ENCODE results near the gene LY6G5B.

LY6G5B gene

DNA sequence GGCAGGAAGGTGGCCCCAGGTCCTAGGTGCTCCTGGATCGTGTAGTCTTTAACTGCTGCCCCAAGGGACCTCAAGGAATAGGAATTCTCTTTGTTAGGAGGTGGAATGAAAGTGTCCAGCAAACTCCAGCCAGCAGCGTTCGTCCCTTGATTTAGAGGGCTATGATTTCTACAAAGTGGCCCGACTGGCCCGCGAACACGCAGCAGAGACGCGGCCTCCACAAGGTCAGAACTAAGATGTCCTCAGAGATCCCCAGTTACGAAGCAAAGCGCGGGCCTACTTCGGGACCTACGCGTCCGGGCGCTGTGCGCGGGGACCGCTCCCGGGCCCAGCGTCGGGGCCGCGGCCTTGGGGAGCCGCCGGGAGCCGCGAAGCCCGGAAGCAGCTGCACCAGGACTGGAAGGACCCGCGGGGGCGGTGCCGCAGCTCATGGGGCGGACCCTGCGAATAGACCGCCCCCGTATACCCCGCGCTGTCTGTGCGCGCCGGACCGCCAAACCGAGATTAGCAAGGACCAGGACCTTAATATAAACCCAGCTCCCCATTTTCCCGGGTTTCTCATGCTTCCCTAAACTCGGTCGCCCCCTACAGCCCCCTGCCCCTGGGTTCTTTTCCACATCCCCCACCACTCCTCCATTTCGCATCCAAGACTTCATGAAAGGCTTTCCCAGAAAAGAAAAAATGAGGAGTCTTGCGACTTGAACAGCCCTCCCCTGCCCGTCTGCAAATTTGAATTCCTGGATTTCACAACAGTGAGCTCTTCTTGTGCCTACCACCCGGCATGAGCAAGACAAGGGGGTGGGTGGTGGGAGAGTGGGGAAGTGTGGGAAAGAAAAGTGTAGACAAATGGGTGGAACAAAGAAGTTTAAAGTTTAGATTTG, 9.2 kb upstream of the LY6G5B start, which contains the start of gene C6orf47:
Gene C6orf47 (minus strand): TSS at position 398 of the 881 bp plus-strand sequence. CDS start 831 bp downstream, outside the sequence.
- Histone ChIP-seq H3K4me3 (ENCODE audit: low read length) (peak within 1 kb of the TSS; percentile 95), H3K27ac (ENCODE audit: low read depth, low read length) (peak within 1 kb of the TSS; percentile 89), H3K9ac (ENCODE audit: low read length) (peak within 1 kb of the TSS; percentile 93), H3K27me3 (ENCODE audit: control insufficient read depth, insufficient read depth, low read length) (no peaks in the 10 kb centered on the region), H3K4me1 (ENCODE audit: control insufficient read depth, insufficient read depth, low read length) (peaks cover 29% of the 10 kb centered on the region), H3K36me3 (ENCODE audit: control insufficient read depth, insufficient read depth, low read length) (peaks cover 8% of the 10 kb centered on the region)

- Histone ChIP-seq H3K4me3 (ENCODE audit: low read length) (peak overlapping the region; percentile 95), H3K4me1 (ENCODE audit: control insufficient read depth, insufficient read depth, low read length) (peaks cover 29% of the 10 kb centered on the region), H3K36me3 (ENCODE audit: control insufficient read depth, insufficient read depth, low read length) (peaks cover 6% of the 10 kb centered on the region), H3K27me3 (ENCODE audit: control insufficient read depth, insufficient read depth, low read length) (no peaks in the 10 kb centered on the region), H3K27ac (ENCODE audit: low read depth, low read length) (peak overlapping the region; percentile 89), H3K9ac (ENCODE audit: low read length) (no peak overlapping the region)
Measured at GRCh38 chr6:31661262-31662123, 8.3 kb upstream of the LY6G5B start.

DNA sequence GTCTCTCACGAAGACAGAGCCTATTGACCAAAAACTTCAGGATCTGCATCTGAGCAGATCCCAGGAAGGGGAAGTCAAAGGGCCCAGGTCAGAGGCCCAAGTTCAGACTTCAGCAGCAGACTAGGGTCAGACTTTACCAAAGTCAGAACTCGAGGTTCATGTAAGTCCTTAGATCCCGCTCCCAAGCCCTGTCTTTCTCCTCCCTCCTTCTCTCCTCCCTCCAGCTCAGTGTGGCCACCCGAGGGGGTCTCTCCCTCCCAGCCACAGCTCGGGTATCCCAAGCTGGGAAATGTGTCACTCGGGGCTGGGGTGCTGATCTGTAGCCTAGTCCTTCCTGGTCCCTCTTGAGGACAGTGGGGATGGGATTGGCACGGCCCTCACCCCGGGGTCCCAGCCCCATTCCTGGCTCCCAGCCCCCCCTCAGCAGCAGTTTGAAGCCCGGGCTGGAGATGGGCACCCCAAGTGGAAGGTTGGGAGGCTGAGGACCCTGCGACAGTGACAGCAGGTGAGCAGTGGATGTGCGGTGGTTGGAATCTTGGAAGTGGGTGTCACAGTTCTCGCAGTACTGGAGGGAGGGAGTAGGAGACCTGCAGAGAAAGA, 7.6 kb upstream of the LY6G5B start:
- no peaks in the 10 kb centered on the region for H3K27me3 ChIP-seq (ENCODE audit: control insufficient read depth, insufficient read depth, low read length)
- H3K9ac ChIP-seq (ENCODE audit: low read length), result no peak overlapping the region
- no peak overlapping the region for H3K4me3 ChIP-seq (ENCODE audit: low read length)
- no peak overlapping the region for H3K27ac ChIP-seq (ENCODE audit: low read depth, low read length)
- peaks cover 3% of the 10 kb centered on the region for H3K36me3 ChIP-seq (ENCODE audit: control insufficient read depth, insufficient read depth, low read length)
- peaks cover 34% of the 10 kb centered on the region for H3K4me1 ChIP-seq (ENCODE audit: control insufficient read depth, insufficient read depth, low read length)

DNA sequence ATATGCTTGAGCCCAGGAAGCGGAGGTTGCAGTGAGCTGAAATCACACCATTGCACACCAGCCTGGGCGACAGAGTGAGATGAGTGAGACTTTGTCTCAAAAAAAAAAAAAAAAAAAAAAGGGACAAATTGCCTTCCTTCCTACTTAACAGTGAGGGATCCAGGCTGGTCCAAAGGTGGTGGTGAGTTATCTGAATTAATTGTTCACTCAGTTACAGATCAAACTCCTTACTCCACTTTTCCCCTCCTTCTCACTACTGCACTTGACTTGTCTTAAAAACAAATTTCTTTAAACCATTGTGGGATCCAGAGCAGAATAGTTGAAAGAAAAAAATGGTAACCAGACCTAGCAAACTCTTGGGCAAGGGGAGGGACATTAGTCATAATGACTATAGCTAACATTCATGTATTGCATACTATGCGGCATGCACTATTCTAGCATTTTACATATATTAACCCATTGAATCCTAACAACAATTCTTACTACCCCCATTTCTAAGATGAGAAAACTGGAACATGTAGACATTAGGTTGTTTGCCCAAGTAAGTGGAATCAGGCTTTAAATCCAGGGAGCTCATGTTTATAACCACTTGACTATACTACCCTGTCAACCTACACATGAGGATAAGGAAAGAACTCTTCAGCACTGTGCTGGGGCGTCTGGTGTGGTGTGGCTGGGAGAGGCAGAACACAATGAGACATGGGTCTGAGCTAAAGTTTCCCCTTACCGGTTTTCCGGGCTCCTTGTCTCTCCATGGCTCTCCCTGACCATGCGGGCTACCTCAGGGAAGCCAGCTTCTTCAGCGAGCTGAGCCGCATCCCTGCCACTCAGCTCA, 6.4 kb upstream of the LY6G5B start:
- H3K27me3 ChIP-seq (ENCODE audit: control insufficient read depth, insufficient read depth, low read length), result no peaks in the 10 kb centered on the region
- H3K36me3 ChIP-seq (ENCODE audit: control insufficient read depth, insufficient read depth, low read length), result peaks cover 11% of the 10 kb centered on the region
- peak overlapping the region; percentile 42 for H3K9ac ChIP-seq (ENCODE audit: low read length)
- H3K4me3 ChIP-seq (ENCODE audit: low read length), result peak overlapping the region; percentile 73
- H3K27ac ChIP-seq (ENCODE audit: low read depth, low read length), result peak overlapping the region; percentile 90
- peaks cover 33% of the 10 kb centered on the region for H3K4me1 ChIP-seq (ENCODE audit: control insufficient read depth, insufficient read depth, low read length)

DNA sequence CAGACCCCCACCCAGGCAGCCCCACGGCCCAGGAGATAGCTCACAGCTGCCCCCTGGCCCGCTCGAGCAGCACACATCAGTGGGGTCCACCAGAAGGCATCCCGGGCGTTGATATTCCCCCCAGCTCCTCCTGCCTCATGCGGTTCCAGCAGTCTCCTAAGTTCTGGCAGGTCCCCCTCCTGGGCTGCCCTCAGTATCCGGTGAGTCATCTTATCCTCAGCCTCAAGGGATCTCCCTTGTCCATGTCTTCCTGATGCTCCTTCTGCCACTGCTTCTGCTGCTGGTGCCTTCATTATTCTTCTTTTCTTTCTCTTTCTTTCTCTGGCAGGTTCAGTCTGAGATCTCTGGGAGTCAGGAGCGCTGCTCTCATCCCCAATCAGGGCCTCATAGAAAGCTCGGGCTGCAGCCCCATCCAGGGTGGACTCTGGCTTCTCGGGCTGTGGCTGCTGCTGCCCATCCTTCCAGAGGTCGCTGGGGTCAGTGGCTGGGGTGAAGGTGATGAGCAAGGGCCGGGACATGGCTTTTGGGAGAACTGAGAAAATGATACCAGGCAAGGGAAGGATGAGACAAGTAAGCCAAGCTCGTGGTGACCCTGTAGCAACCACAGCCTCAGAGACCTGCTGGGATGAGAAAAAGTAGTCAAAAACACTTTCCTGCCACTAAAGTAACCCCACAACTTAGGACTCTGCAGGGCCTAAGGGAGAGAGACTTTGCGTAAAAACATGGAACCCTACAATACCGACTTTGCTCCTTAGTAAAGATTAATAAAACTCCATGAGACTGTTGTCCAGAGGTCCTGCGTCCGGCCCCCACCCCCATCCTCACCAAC, 5.6 kb upstream of the LY6G5B start:
- Histone ChIP-seq H3K4me3 (ENCODE audit: low read length) (peak overlapping the region; percentile 73), H3K36me3 (ENCODE audit: control insufficient read depth, insufficient read depth, low read length) (peaks cover 19% of the 10 kb centered on the region), H3K9ac (ENCODE audit: low read length) (peak overlapping the region; percentile 42), H3K4me1 (ENCODE audit: control insufficient read depth, insufficient read depth, low read length) (peaks cover 26% of the 10 kb centered on the region), H3K27me3 (ENCODE audit: control insufficient read depth, insufficient read depth, low read length) (no peaks in the 10 kb centered on the region), H3K27ac (ENCODE audit: low read depth, low read length) (peak overlapping the region; percentile 90)

DNA sequence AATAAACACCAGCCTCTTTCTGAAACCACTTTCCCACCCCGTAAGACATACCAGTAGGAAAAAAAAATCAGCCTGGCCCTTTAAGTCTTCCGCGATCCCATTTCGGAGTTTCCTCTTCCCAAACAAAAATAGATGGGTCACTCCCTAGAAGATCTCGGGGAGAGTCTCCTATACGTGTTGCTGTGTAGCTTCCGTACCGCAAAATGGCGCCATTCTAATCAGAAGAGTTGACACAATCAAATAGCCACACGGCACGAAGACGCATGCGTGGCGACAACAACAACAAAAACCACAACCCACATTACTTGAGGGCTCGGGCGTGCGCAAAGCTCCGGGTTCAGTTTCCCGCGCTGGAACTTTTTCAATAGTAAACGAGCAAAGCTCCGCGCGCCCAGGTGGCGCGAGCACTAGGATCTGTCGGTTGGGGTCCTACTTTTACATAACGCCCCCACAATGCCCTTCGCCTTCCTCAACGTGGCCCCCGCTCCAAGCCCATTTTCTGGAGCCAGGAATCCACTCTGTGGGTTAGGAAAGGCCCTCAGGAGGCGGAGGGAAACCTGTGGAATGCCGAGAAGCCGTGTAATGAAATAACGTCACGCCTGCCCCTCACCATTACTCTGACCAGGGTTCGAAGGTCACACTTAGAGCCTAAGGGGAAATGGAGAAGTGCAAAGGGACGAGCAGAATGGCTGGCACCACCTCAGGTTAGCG, 4.8 kb upstream of the LY6G5B start, which contains the start of gene GPANK1:
Gene GPANK1 (minus strand): TSS at position 208 of the 711 bp plus-strand sequence. CDS start 519 bp downstream, outside the sequence.
- peak within 1 kb of the TSS; percentile 56 for H3K9ac ChIP-seq (ENCODE audit: low read length)
- H3K27me3 ChIP-seq (ENCODE audit: control insufficient read depth, insufficient read depth, low read length), result no peaks in the 10 kb centered on the region
- peak within 1 kb of the TSS; percentile 73 for H3K4me3 ChIP-seq (ENCODE audit: low read length)
- peak within 1 kb of the TSS; percentile 90 for H3K27ac ChIP-seq (ENCODE audit: low read depth, low read length)
- peaks cover 26% of the 10 kb centered on the region for H3K36me3 ChIP-seq (ENCODE audit: control insufficient read depth, insufficient read depth, low read length)
- H3K4me1 ChIP-seq (ENCODE audit: control insufficient read depth, insufficient read depth, low read length), result peaks cover 19% of the 10 kb centered on the region

DNA sequence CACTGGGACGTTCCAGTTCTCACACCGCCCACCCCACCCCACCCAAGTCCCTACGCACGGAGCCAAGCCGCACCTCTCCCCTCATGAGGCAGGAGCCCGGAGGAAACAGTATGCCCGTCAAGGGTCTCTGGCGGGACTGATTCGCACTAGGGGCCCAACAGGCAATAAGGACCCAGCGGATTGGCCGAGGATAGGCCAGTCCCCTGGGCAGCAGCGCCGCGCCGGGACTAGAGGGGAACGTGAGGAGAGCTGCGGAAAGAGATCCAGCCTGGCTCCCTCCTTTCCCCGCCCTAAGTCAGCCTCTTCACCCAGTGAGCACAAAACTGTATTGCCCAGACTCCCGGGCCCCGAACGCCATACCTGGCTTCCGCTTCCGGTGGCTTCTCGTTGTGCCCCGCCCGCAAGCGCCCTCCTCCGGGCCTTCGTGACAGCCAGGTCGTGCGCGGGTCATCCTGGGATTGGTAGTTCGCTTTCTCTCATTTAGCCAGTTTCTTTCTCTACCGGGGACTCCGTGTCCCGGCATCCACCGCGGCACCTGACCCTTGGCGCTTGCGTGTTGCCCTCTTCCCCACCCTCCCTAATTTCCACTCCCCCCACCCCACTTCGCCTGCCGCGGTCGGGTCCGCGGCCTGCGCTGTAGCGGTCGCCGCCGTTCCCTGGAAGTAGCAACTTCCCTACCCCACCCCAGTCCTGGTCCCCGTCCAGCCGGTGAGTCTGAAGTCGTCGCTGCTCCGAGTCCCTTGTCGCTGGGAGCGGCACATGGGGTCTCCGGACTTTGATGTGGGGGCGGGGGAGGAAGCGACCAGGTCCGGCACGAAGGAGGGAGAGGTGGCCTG, 4.1 kb upstream of the LY6G5B start, which contains the start of gene CSNK2B:
Gene CSNK2B (plus strand): TSS at position 580 of the 836 bp plus-strand sequence. CDS start 752 bp downstream, outside the sequence.
- peak within 1 kb of the TSS; percentile 90 for H3K27ac ChIP-seq (ENCODE audit: low read depth, low read length)
- peak within 1 kb of the TSS; percentile 73 for H3K4me3 ChIP-seq (ENCODE audit: low read length)
- H3K9ac ChIP-seq (ENCODE audit: low read length), result peak within 1 kb of the TSS; percentile 79
- peaks cover 33% of the 10 kb centered on the region for H3K36me3 ChIP-seq (ENCODE audit: control insufficient read depth, insufficient read depth, low read length)
- H3K27me3 ChIP-seq (ENCODE audit: control insufficient read depth, insufficient read depth, low read length), result no peaks in the 10 kb centered on the region
- peaks cover 18% of the 10 kb centered on the region for H3K4me1 ChIP-seq (ENCODE audit: control insufficient read depth, insufficient read depth, low read length)

DNA sequence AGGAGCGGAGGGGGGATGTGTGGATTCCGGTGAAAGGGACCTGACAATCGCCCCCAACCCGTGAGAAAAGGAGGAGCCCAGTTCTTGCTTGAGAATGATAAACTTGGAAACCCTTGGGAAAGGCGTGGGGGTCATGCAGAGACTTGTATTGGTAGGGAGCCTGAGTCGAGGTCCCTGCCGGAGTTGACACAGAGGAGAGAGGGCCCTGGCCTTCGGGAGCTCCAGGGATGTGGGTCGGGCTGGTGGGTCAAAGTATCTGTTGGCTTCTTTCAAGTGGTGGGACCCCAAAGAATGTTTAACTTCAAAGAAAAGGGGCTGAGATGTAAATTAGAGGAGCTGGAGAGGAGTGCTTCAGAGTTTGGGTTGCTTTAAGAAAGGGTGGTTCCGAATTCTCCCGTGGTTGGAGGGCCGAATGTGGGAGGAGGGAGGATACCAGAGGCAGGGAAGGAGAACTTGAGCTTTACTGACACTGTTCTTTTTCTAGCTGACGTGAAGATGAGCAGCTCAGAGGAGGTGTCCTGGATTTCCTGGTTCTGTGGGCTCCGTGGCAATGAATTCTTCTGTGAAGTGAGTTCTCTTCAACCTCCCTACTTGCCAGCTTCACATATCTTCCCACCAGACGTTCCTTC, 3.3 kb upstream of the LY6G5B start:
- H3K9ac ChIP-seq (ENCODE audit: low read length), result peak overlapping the region; percentile 79
- peak overlapping the region; percentile 84 for H3K27ac ChIP-seq (ENCODE audit: low read depth, low read length)
- no peaks in the 10 kb centered on the region for H3K27me3 ChIP-seq (ENCODE audit: control insufficient read depth, insufficient read depth, low read length)
- H3K4me3 ChIP-seq (ENCODE audit: low read length), result peak overlapping the region; percentile 73
- H3K36me3 ChIP-seq (ENCODE audit: control insufficient read depth, insufficient read depth, low read length), result peaks cover 40% of the 10 kb centered on the region
- peaks cover 18% of the 10 kb centered on the region for H3K4me1 ChIP-seq (ENCODE audit: control insufficient read depth, insufficient read depth, low read length)

DNA sequence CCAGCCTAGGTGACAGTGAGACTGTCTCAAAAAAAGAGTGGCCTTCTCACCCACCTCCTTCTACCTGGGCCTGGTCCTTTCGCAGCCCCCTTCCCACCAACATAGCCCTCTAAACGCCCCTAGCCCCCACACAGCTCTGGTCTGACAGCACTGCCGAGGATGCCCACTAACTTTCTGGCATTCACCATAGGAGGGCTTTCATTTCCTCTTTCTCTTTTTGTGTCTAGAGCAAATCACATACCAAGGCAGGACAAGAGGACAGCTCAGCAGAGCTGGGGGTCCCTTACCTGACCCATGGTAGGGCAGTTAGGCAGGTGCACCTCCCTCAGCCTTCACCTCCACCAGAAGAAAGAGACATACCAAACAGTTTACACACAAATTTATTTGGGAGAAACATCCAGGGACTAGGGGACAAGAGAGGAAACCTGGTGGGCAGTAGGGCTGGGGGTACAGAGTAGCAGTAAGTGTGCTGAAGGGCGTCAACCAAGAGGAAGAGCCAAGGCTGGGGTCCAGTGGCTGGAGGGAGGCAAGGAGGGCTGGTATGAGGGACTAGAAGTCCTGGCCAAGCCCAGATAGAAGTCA, 6.6 kb downstream of the LY6G5B start:
- no peak overlapping the region for H3K9ac ChIP-seq (ENCODE audit: low read length)
- H3K36me3 ChIP-seq (ENCODE audit: control insufficient read depth, insufficient read depth, low read length), result peaks cover 12% of the 10 kb centered on the region
- H3K4me3 ChIP-seq (ENCODE audit: low read length), result no peak overlapping the region
- no peaks in the 10 kb centered on the region for H3K27me3 ChIP-seq (ENCODE audit: control insufficient read depth, insufficient read depth, low read length)
- H3K4me1 ChIP-seq (ENCODE audit: control insufficient read depth, insufficient read depth, low read length), result peaks cover 8% of the 10 kb centered on the region
- H3K27ac ChIP-seq (ENCODE audit: low read depth, low read length), result no peak overlapping the region
